ENCODE results near the gene MEIS2.

The MEIS2 gene

DNA sequence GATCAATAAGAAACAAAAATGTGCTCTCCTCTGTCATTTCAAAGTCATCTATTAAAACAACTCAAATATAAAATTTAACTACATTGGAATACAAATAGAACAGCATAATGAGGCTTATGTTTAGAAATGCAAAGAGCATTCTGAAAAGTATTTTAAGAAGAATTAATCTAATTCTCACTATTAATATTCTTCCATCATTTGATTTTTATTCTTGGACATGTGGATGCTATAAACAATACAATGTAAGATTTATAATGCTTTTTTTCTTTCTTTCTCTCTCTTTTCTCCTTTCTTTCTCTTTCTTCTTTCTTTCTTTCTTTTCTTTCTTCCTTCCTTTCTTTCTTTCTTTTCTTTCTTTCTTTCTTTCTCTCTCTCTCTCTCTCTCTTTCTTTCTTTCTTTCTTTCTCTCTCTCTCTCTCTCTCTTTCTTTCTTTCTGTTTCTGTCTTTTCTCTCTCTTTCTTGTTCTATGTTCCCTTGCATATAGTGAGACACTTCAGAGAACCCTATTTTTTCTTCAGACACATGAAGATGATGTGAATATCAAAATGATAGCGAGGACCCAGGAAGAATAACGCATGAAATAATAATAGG lies 32.6 kb upstream of the MEIS2 start:
- no peak overlapping the region for H3K4me3 ChIP-seq (ENCODE audit: low read depth, low read length)
- DNase-seq (ENCODE audit: low read depth): no peak
- TF ChIP-seq, protein P1, sequence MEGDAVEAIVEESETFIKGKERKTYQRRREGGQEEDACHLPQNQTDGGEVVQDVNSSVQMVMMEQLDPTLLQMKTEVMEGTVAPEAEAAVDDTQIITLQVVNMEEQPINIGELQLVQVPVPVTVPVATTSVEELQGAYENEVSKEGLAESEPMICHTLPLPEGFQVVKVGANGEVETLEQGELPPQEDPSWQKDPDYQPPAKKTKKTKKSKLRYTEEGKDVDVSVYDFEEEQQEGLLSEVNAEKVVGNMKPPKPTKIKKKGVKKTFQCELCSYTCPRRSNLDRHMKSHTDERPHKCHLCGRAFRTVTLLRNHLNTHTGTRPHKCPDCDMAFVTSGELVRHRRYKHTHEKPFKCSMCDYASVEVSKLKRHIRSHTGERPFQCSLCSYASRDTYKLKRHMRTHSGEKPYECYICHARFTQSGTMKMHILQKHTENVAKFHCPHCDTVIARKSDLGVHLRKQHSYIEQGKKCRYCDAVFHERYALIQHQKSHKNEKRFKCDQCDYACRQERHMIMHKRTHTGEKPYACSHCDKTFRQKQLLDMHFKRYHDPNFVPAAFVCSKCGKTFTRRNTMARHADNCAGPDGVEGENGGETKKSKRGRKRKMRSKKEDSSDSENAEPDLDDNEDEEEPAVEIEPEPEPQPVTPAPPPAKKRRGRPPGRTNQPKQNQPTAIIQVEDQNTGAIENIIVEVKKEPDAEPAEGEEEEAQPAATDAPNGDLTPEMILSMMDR (IDR thresholded peaks at IDR 0.05; ENCODE audit: low read depth, low read length, missing control alignments): no peak

DNA sequence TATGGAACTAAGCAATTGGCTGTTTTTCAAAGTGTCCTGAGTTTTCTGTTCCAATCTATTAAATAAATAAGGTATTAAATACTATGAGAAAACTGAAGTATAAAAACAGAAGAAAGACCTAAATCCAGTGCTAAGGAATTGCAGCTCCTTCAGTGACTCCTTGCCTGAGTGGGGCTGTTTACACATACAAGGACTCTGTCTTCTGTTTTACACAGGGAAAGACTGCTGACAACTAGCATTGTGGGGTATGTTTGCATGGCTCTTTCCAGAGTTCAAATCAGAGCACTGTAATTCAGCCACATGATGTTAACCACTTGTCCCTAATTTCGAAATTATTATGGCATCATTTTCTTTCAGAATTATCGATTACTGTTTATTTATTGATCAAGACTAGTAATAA lies 31.3 kb upstream of the MEIS2 start:
- DNase-seq (ENCODE audit: low read depth): no peak
- H3K4me3 ChIP-seq (ENCODE audit: low read depth, low read length): no peak overlapping the region
- TF ChIP-seq, protein P1 (IDR thresholded peaks at IDR 0.05; ENCODE audit: low read depth, low read length, missing control alignments): no peak

GRCh38 chr15:37130356-37130755 lies 30.0 kb upstream of the MEIS2 start:
- TF ChIP-seq, protein P1 (IDR thresholded peaks at IDR 0.05; ENCODE audit: low read depth, low read length, missing control alignments): no peak
- no peak for DNase-seq (ENCODE audit: low read depth)

DNA sequence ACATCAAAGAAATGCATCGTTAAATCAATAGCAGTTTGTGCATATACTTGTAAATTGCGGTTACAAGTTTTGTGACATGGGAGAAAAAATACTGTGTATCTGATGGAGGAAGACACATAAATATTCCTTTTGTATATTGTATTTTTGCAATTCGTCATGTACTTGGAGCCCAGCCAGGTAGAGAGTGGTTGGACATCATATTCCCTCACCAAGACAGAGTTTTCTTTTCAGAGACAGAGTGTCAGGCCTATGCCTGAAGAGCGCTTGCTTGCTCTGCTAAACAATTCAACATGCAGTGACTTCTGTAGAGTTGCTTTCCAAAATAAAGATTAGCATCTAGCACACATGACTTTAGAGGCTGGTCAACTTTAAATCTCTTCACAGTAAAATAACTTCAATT lies 24.8 kb upstream of the MEIS2 start:
- no peak overlapping the region for H3K4me3 ChIP-seq (ENCODE audit: low read depth, low read length)
- TF ChIP-seq, protein P1 (IDR thresholded peaks at IDR 0.05; ENCODE audit: low read depth, low read length, missing control alignments): no peak
- DNase-seq (ENCODE audit: low read depth): no peak

More at GRCh38 chr15:37130356-37130755, 30.0 kb upstream of the MEIS2 start:
- H3K4me3 ChIP-seq (ENCODE audit: low read depth, low read length): no peak overlapping the region

GRCh38 chr15:37124331-37124730 lies 24.0 kb upstream of the MEIS2 start:
- TF ChIP-seq, protein P1 (IDR thresholded peaks at IDR 0.05; ENCODE audit: low read depth, low read length, missing control alignments): no peak
- DNase-seq (ENCODE audit: low read depth): no peak
- H3K4me3 ChIP-seq (ENCODE audit: low read depth, low read length): no peak overlapping the region

GRCh38 chr15:37122703-37123102 lies 22.4 kb upstream of the MEIS2 start:
- TF ChIP-seq, protein P1 (IDR thresholded peaks at IDR 0.05; ENCODE audit: low read depth, low read length, missing control alignments): no peak
- DNase-seq (ENCODE audit: low read depth): no peak
- no peak overlapping the region for H3K4me3 ChIP-seq (ENCODE audit: low read depth, low read length)

DNA sequence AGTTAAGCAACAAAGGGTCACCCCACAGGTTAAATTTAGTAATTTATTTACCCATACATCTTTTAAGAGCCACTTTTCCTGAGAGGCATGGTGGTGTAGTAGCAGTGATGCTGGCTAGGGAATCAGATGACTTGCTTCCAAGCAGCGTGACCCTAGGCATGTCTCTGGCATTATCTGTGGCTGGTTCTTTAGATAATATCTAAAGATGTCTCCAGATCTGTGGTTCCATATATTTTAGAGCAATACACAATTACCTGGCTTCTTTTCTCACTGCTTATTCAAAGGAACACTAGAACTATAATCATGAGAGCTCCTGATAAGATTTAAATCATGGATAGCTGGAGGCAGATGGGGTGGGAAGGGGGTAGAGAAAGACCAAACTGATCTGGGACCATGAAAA lies 21.1 kb upstream of the MEIS2 start:
- no peak for DNase-seq (ENCODE audit: low read depth)
- TF ChIP-seq, protein P1 (IDR thresholded peaks at IDR 0.05; ENCODE audit: low read depth, low read length, missing control alignments): no peak
- H3K4me3 ChIP-seq (ENCODE audit: low read depth, low read length): no peak overlapping the region
